Measurements from ENCODE around the gene PICK1. TPM values are rescaled to one million over a fixed set of nuclear protein-coding genes. Genes with fewer than 3 reads are reported as not detected.

PICK1 gene
- 28.7 TPM for total RNA-seq

DNA sequence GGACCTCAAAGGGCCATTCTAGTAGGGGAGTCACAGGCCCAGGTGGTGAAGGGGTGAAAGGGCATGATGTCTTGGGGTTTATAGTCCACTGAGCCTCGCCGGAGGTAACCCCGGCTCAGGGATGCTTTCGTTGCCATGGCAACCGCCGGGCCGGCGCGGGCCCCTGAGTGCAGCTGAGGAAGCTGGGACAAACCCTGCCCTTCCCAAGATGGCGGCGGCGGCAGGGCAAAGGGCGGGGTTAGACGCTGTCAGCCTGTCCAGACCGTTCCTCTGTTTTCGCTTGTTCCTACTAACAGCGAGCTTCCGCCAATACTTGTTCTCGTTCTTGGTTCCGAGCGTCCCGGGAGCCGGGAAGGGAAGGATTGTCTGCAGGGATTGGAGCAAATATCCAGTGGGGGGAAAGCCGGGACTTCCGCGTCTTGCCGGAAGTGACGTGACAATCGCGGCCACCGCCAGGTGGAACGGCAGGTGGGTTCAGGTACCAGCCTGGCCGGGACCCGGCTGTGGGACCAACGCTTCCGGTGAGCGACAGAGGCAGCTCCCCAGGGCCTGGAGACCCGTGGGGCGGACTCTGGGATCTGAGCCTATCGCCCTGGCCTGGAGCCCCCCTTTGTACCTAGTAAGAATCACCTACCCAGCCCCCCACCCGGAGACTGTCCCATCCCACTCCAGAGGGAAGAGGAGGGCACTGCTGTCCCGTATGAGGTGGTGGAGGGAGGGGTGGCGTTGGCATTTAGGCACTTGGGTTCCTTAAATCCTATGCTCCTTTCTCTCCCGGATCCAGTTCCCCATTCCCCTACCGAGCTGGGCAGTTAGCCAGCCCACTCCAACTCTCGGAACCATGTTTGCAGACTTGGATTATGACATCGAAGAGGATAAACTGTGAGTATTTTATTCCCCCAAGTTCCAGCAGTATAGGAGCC is at the start of gene PICK1:
TSS of gene PICK1 (plus strand) at position 436 of the 923 bp plus-strand sequence. CDS start at position 842, 406 bp downstream.
- peak; percentile 93 for ATAC-seq
- intact Hi-C loops (cut with DNase I): no loop called here
- peak; percentile 90 for DNase-seq (ENCODE audit: low spot score)

DNA sequence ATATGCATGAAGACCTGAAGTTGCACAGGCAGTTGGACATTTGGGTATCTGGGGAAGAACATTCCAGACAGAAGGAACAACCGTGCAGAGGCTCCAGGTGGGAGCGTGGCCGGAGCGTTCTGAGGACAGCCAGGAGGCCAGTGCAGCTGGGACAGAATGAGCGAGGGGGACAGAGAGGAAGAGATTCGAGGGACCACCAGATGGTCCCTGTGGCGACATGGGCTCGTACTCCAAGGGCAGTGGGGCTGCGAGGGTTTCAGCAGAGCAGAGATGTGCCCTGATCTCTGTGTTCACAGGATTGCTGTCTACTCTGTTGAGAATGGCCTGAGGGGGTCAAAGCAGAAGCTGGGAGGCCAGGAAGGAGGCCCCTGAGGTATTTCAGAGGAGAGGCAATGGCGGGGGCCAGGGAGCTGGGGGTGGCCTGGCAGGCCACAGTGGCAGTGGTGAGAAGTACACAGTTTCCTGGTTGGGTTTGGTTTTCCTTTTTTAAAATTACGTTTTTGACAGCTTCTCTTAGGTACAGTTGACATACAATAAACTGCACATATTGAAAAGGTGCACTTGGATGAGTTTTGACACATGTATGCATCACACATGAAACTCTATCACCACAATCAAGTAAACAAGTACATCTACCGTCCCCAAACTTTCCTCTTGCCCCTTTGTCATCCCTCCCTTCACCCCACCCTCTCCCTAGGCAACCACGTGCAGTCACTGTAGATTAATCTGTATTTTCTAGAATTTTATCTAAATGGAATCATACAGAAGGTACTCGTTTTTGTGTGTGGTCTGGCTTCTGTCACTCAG is 48.0 kb upstream of the PICK1 start:
- intact Hi-C loops (cut with DNase I): no loop called here
- no peak for DNase-seq (ENCODE audit: low spot score)
- no peak for ATAC-seq

DNA sequence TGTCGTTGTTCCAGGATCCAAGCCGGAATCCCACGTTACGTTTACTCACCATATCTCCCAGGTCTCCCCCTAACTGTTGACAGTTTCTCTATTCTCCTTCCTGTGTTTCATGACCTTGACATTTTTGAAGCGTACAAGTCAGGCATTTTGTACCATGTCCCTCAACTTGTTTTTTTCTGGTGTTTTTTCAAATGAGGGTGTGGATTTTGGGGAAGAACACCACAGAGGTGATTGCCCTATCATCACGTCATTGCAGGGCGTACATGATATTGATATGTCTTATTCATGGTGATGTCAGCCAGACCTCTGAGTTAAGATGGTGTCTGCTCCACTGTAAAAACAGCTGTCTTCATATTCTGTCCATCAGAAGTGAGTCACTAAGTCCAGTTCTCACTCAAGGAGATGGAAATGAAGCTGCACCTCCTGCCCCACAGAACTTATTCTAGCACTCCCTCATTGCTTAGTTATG is 44.6 kb upstream of the PICK1 start:
- ATAC-seq (no peak), DNase-seq (ENCODE audit: low spot score) (no peak)
- intact Hi-C loops (cut with DNase I): no loop called here

DNA sequence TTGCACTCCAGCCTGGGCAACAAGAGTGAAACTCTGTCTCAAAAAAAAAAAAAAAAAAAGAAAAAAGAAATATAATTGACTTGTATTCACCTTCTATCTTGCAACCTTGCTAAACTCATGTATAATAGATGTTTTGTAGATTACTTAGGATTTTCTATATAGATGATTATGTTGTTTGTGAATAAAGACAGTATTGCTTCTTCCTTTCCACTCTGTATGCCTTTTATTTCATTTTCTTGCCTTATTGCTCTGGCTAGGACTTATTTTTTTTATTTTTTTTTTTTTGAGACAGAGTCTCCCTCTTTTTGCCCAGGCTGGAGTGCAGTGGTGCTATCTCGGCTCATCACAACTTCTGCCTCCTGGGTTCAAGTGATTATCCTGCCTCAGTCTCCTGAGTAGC is 43.1 kb upstream of the PICK1 start:
- ATAC-seq (no peak), DNase-seq (ENCODE audit: low spot score) (no peak)
- intact Hi-C loops (cut with DNase I): no loop called here

DNA sequence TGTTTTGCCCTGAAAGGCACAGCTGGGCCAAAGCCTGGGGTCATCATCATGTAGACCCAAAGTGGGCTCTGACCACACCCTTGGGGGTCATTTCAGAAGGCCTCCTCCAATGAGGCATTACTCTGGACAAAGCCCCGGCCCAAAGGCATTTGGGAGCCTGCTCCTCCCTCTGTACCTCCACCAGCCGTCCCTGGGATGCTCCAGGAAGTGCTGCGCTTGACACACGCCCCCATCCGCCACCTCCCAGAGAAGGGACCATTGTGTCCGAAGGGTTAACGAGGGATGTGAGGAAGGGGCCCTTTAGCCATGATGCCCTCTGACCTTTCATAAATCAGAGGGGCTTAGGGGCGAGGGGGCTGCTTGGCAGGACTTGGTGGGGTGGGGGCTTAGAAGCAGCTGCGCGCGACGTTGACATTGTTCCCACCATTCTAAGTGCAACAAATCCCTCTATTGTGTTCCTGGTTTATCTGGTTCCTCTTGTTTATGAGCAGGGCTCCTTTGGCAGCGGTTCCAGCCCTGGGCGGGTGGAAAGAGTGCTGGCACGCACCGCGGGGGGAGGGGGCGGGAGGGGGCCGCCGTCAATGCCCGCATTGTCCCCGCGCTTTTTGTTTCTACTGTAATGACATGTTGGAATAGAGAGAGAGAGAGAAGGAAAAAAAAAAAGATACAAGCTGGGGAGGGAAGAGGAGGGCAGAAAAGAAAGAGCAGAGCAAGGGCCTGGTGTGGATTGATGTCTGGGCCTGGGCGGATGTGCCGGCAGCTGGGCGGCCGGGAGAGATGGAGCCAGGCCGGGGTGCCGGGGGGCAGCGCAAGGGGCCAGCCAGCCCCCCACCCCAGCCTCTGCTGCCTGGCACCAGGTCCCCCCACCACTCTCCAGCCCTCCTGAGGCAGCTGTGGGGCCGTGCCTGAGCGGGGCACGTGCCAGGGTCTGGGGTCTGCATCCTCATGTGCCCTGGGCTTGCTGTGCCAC is 40.7 kb upstream of the PICK1 start:
- peak; percentile 89 for DNase-seq (ENCODE audit: low spot score)
- intact Hi-C loops (cut with DNase I): no loop called here
- ATAC-seq: peak; percentile 77

DNA sequence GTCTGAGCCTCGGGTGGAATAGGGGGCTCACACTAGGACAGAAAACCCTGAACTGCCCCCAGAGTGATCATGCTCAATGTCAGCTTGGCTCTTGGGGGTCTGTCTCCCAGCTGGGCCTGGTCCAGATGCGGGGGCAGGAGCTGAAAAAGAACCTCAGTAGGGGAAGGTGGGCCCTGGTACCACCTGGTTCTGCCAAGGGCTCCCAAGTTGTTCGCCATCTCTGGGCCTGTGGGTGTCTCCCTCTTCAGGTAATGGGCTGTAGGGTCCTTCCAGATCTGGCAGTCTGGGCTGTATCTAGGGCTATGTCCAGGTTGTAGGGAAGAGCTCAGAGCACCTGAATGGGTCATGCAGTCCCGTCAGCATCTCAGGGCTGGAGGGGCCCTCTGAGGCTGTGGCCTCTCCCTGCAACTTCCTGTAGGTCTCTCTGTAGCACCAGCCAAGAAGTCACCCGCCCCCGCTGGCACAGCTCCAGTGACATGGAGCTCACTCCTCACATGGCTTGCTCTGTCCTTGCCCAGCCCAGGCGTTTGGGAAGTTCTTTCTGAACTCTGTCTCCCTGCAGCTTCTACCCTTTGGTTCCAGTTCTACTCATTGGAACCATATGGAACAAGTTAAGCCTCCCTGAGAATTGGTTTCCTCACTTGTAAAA is 39.8 kb upstream of the PICK1 start:
- intact Hi-C loops (cut with DNase I): no loop called here
- DNase-seq (ENCODE audit: low spot score): peak; percentile 93
- peak; percentile 82 for ATAC-seq

DNA sequence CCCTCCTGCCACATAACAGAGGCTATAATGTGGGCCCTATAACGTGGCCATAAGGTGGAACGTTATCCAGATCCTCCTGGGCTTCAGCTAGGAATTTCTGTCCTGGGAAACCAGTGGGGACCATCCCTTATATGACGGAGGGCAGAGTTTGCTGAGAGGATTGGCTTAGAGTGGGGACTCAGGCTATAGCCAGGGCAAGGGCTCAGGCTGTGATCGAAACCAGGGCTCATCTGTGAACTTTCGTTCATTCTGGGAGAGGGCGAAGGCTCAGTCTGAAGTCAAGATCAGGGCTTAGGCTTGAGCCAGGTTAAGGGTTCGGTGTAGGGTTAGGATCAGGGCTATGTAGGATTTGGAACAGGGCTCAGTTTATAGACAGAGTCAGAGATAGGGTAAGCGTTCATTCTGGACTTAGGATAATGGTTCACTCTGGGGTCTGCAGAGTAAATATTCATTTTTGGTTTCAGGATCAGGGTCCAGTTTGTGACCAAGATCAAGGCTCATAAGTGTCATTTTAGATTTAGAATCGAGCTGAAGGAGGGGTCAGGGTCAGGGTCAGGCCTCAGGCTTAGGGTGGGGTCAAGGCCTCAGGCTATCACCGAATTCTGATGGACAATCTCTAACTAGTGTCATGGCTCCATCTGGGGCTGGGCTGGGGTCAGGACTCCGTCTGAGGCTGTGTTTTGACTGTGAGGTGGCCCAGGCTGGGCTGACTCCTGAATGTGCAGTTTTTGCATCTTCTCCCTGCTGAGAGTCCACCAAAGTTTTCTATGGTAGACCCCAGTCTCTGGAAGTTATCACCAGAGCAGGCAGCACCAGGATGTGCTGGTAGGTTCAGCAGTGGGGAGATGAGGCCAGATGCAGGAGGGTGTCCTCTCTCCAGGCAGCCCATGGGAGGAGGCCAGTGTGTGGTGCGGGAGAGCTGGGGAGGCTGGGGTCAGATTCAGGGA is 39.0 kb upstream of the PICK1 start:
- no peak for DNase-seq (ENCODE audit: low spot score)
- no peak for ATAC-seq
- intact Hi-C loops (cut with DNase I): no loop called here

DNA sequence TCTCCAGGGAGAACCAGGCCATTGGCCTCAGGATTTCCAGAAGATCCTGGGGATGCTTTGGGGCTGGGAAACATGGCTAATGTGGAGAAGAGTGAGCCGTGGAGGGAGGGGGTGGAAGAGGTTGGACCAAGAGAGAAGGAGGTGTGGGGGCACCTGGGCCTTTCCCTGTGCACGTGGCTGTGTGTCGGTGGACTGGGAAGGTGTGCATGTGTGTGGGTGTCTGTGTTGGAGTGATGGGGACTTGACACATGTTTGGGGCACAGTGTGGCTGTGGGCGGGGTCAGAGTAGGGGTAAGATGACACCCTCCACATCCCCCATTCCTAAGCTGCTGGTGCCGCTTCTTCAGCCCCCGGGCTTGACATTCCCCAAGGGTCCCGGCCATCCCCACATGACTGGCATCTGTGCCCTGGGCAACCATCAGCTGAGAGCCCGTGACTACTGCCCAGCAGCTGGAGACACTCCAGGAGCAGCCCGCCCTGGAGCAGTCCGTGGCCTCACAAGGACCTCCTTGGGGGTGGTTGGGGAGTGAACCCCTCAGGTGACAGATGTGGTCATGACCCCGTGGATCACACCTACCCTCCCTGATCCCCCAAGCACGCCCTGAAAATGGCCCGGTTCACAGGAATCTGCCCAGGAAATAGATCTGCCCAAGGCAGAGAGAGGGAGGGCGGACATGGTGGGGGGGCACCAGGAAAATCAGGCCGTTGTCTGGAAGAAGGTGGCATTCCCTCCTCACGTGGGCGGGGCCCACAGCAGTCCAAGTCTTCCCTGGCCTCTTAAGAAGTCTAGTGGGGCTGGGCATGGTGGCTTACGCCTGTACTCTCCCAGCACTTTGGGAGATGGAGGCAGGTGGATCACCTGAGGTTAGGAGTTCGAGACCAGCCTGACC is 38.0 kb upstream of the PICK1 start:
- ATAC-seq (no peak), DNase-seq (ENCODE audit: low spot score) (no peak)
- intact Hi-C loops (cut with DNase I): no loop called here

DNA sequence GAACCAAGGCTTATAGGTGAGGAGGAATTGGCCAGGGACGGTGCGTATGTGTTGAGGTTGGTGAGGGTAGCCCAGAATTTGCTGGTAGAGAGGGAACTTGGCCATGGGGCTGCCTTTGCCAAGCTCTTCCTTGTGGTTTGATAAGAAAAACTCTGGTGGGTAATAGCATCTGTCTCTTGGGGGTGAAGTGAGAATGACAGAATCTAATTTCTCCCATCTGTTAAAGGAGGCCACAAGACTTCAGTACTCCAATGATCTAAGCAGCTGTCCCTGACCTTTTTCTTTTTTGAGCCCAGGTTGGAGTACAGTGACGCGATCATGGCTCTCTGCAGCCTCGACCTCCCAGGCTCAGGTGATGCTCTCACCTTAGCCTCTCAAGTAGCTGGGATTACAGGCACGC is 36.0 kb upstream of the PICK1 start:
- ATAC-seq: no peak
- intact Hi-C loops (cut with DNase I): no loop called here
- no peak for DNase-seq (ENCODE audit: low spot score)

DNA sequence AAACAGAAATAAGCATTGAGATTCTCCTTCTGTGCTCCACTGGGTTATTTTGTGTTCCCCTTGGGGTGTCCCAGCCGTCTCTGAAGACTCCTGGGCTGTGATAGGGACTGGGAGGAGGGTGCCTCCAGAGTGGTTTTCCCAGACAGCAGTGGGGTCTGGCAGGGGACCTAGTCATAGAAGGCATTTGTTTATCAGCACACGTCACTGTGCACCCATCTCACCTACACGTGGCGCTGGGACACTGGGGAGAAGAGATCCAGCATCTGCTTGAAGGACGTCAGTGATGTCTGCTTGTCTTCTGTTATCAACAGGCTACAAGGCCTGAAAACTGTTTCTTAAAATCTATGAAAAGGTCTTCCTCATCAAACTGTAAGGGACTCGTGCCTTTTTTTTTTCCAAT is 34.2 kb upstream of the PICK1 start:
- intact Hi-C loops (cut with DNase I): no loop called here
- no peak for ATAC-seq
- DNase-seq (ENCODE audit: low spot score): no peak

DNA sequence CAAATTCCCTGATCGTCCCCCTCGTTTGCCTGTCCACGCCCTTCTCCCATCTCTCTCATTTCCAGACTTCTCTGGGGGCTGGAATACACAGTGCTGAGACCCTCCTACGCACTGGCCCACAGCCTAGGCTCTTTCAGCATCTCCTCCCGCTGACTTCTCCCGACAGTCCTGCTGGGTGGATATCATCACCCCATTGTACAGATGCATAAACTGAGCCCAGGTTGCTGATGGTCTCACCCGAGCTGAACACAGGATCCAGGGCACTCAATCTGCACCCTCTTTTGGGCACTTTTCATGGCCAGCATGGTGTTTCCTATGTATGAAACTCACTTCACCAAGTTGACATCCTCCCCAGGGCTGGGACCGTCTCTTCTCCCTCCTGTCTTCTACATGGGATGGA is 31.7 kb upstream of the PICK1 start:
- intact Hi-C loops (cut with DNase I): no loop called here
- ATAC-seq: no peak
- DNase-seq (ENCODE audit: low spot score): no peak

DNA sequence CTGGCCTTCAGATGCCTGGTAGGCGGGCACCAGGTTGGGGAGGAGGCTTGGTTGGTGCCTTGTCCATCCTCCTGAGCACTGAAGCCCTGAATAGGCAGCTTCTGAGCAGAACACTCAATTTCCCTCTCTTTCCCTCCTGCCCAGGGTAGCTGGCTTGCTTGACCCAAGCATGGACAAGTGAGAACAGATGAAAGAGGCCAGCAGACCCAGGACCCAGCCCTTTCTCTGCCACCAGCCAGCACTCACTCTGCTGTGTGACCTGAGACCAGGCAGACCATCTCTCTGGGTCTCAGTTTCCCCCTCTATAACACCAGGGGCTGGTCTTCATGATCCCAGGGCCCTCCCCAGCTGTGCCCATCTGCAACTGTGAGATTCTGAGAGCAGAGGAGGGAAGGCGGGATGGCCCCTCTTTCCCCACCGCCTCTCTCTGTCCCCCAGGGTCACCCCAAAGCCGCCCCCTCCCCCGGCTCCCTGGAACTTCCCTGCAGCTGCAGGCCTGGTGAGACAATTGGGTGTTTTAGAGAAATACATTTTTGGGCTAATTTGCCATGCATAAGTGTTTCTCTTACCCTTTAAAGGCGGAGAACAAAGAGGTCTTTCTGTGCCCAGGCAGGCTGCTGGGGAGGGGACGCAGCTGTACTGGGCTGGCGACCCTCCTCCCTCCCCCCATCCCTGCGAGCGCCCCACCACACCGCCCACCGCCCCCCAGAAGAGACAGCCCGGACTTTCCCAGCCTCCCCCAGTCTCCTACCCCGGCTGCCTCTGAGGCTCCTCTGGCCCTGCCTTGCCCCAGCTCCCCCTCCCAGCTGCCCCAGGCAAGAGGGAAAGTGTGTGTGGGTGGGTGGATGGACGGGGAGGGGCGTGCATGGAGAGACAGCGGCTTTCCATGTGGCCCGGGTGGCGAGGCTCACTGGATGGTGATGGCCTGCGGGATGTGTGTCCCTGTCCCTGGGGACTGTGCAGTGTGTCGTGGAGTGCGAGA is 30.8 kb upstream of the PICK1 start:
- ATAC-seq (peak; percentile 56), DNase-seq (ENCODE audit: low spot score) (peak; percentile 79)
- intact Hi-C loops (cut with DNase I): no loop called here

DNA sequence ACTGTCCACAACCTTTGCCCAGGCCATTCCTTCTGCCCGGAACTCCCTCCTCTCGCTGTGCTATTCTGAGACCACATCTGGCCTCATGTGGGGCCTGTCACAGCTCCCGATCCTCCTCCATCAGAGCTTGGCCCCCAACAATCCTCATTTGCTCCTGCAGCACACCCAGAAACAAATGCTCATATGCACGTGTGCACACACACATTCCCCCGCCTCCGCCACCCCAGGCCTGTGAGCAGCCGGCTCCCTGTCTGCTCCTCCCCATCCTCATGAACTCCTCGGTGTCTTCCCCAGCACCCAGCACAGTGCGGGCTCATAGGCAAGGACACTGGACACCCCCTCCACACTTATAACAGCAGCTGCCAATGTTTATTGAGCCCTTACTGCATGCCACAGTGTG is 29.7 kb upstream of the PICK1 start:
- DNase-seq (ENCODE audit: low spot score) (no peak), ATAC-seq (no peak)
- intact Hi-C loops (cut with DNase I): no loop called here

DNA sequence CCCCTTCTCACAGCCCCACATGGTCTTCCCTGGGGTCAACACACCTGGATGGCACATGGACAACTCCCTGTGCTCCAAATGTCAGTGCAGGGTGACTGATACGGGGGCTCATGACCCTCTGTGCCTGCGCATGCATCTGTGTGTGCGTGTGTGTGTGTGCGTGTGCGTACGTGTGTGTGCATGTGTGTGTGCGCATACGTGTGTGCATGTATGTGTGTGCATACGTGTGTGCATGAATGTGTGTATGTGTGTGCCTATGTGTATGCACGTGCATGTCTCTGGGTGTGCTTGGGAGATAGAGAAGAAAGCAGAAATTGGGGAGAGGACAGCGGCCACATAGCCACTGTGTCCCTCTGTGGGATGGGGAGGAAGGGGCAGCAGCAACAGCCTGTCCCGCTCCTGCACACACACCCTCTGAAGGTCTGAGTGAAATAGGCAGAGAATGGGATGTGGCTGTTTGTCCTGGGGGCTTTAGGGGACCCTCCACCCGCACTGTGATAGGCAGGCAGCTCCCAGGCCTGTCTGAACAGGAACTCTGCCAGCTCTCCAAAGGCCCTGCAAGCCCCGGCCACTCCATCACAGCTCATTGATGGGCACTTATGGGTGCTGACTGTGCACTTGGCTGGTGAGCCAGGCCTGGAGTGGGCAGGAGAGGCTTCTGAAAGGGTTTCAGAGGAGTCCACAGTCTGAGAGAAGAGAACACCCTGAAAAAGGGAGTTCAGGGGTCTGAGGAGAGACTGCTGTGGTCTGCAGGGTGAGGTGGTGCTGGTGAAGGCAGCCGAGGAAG is 28.7 kb upstream of the PICK1 start:
- intact Hi-C loops (cut with DNase I): no loop called here
- ATAC-seq (no peak), DNase-seq (ENCODE audit: low spot score) (no peak)

DNA sequence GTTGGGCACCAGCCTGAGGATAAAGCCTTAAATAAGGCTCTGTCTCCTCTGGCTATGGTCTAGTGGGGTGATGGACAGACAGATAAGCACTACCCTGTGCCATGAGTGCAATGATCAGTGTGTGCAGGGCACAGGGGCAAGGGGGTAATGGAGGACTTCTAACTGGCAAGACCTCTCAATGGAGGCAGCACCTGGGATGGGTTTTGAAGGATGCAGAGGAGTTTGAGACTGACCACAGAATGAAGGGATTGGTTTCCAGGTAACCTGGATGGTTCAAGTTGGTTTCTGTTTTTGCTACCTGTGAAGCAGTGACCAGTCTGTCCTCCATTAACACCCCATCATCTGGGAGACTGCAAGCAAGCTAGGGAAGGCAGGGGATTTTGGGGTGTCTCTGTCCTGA is 27.8 kb upstream of the PICK1 start:
- intact Hi-C loops (cut with DNase I): no loop called here
- ATAC-seq (no peak), DNase-seq (ENCODE audit: low spot score) (no peak)
